Measurements from ENCODE around the gene MIDN.

GRCh38 chr19:1259206-1259875 is 11.0 kb downstream of the MIDN start:
- TF ChIP-seq CTCF (conservative IDR thresholded peaks at IDR 0.05 in 1 of 2, IDR thresholded peaks at IDR 0.05 in 1 of 2; ENCODE audit: extremely low read depth in 1 of 2, insufficient read depth in 1 of 2, low read depth in 1 of 2, low read length in 2 of 2) (no peak), EZH2 (IDR thresholded peaks at IDR 0.05; ENCODE audit: borderline replicate concordance, low read length) (no peak)

All from mammary epithelial cell (primary cell).